H9 (cell line): Measurements from ENCODE around the gene COPB2. TPM values are rescaled to one million over a fixed set of nuclear protein-coding genes. Genes with fewer than 3 reads are reported as not detected.

Source experiments
- DNase-seq: peaks from one replicate; pipeline ENCODE4 v3.0.0-alpha.2; 2017
- H2AFZ ChIP-seq: one replicate; pipeline ENCODE4 v1.6.1; 2013; ENCODE audit warnings: mild to moderate bottlenecking, low read length, control low read depth, moderate library complexity
- H2AK5ac ChIP-seq: 2 replicates; pipeline ENCODE4 v1.6.1; 2013; ENCODE audit warnings: low read length, control low read depth, mixed read lengths; ENCODE audit not compliant: insufficient read length
- H2BK120ac ChIP-seq: one replicate; pipeline ENCODE4 v1.6.1; 2013; ENCODE audit warnings: low read depth, mild to moderate bottlenecking, low read length, control low read depth, inconsistent platforms; ENCODE audit not compliant: poor library complexity, severe bottlenecking
- H2BK12ac ChIP-seq: 2 replicates; pipeline ENCODE4 v1.6.1; 2013; ENCODE audit warnings: low read length, control low read depth, mixed read lengths, low read depth; ENCODE audit not compliant: insufficient read length
- H2BK15ac ChIP-seq: 2 replicates; pipeline ENCODE4 v1.6.1; 2013; ENCODE audit warnings: low read depth, low read length, control low read depth
- H2BK20ac ChIP-seq: one replicate; pipeline ENCODE4 v1.6.1; 2013; ENCODE audit warnings: low read depth, mild to moderate bottlenecking, low read length, control low read depth, inconsistent platforms; ENCODE audit not compliant: poor library complexity, severe bottlenecking
- H2BK5ac ChIP-seq: 2 replicates; pipeline ENCODE4 v1.6.1; 2013; ENCODE audit warnings: low read length, control low read depth, mixed read lengths; ENCODE audit not compliant: insufficient read length
- H3K14ac ChIP-seq: 2 replicates; pipeline ENCODE4 v1.6.1; 2013; ENCODE audit warnings: low read length, control low read depth; ENCODE audit not compliant: insufficient read depth
- H3K18ac ChIP-seq: 2 replicates; pipeline ENCODE4 v1.6.1; 2013; ENCODE audit warnings: low read depth, mild to moderate bottlenecking, mixed read lengths, low read length, control low read depth; ENCODE audit not compliant: insufficient read length
- H3K23ac ChIP-seq: 2 replicates; pipeline ENCODE4 v1.6.1; 2013; ENCODE audit warnings: low read length, control low read depth, mixed read lengths, low read depth; ENCODE audit not compliant: insufficient read length
- H3K23me2 ChIP-seq: 2 replicates; pipeline ENCODE4 v1.6.1; 2013; ENCODE audit warnings: low read depth, mild to moderate bottlenecking, mixed read lengths, low read length, control low read depth; ENCODE audit not compliant: insufficient read length, poor library complexity, severe bottlenecking
- H3K27ac ChIP-seq: 2 replicates; pipeline ENCODE4 v1.5.1; 2013; ENCODE audit warnings: low read length, control low read depth, mixed read lengths, low read depth; ENCODE audit not compliant: insufficient read length
- H3K27me3 ChIP-seq: 2 replicates; pipeline ENCODE4 v1.6.1; 2013; ENCODE audit warnings: low read length, control low read depth, inconsistent platforms; ENCODE audit not compliant: insufficient read depth
- H3K4ac ChIP-seq: 2 replicates; pipeline ENCODE4 v1.6.1; 2013; ENCODE audit warnings: low read depth, mild to moderate bottlenecking, control low read depth, inconsistent platforms, low read length, moderate library complexity
- H3K4me1 ChIP-seq: 2 replicates; pipeline ENCODE4 v1.6.1; 2013; ENCODE audit warnings: low read length, control low read depth, inconsistent platforms; ENCODE audit not compliant: insufficient read depth
- H3K4me2 ChIP-seq: 2 replicates; pipeline ENCODE4 v1.6.1; 2013; ENCODE audit warnings: low read length, control low read depth, mixed read lengths; ENCODE audit not compliant: insufficient read length, insufficient read depth
- H3K56ac ChIP-seq: 2 replicates; pipeline ENCODE4 v1.6.1; 2013; ENCODE audit warnings: low read depth, mild to moderate bottlenecking, mixed read lengths, low read length, control low read depth; ENCODE audit not compliant: insufficient read length
- H3K79me1 ChIP-seq: 2 replicates; pipeline ENCODE4 v1.6.1; 2013; ENCODE audit warnings: low read depth, mild to moderate bottlenecking, moderate library complexity, low read length, control low read depth, inconsistent platforms; ENCODE audit not compliant: insufficient read depth, poor library complexity, severe bottlenecking
- H3K79me2 ChIP-seq: 2 replicates; pipeline ENCODE4 v1.6.1; 2013; ENCODE audit warnings: low read length, control low read depth, inconsistent platforms; ENCODE audit not compliant: insufficient read depth
- H3K9ac ChIP-seq: 2 replicates; pipeline ENCODE4 v1.6.1; 2013; ENCODE audit warnings: low read length, control low read depth, mixed read lengths; ENCODE audit not compliant: insufficient read length; ENCODE audit errors: extremely low read depth
- H3K9me3 ChIP-seq: one replicate; pipeline ENCODE4 v1.6.1; 2013; ENCODE audit warnings: low read depth, low read length, inconsistent platforms; ENCODE audit not compliant: control insufficient read depth
- H3T11ph ChIP-seq: one replicate; pipeline ENCODE4 v1.6.1; 2013; ENCODE audit warnings: mild to moderate bottlenecking, low read length, control low read depth, inconsistent platforms
- H4K20me1 ChIP-seq: one replicate; pipeline ENCODE4 v1.6.1; 2013; ENCODE audit not compliant: control insufficient read depth, insufficient read length, insufficient read depth
- H4K5ac ChIP-seq: 2 replicates; pipeline ENCODE4 v1.6.1; 2013; ENCODE audit warnings: low read depth, mild to moderate bottlenecking, mixed read lengths, low read length, control low read depth; ENCODE audit not compliant: insufficient read length
- H4K8ac ChIP-seq: replicated peaks from 2 replicates; pipeline ENCODE4 v1.6.1; 2013; ENCODE audit warnings: low read length, control low read depth, mixed read lengths, low read depth; ENCODE audit not compliant: insufficient read length
- H4K91ac ChIP-seq: 2 replicates; pipeline ENCODE4 v1.6.1; 2013; ENCODE audit warnings: low read depth, mild to moderate bottlenecking, moderate library complexity, mixed read lengths, low read length, control low read depth; ENCODE audit not compliant: insufficient read length
- H3K27ac Mint-ChIP-seq, 3 experiments: 2 replicates in 2 of 3; 3 replicates in 1 of 3; pipeline ENCODE4 v1.8.0; 2020 to 2021; ENCODE audit warnings: mixed read lengths in 3 of 3, mild to moderate bottlenecking in 1 of 3, moderate library complexity in 1 of 3
- H3K27me3 Mint-ChIP-seq: 2 replicates; pipeline ENCODE4 v1.8.0; 2021; ENCODE audit warnings: low read depth, mild to moderate bottlenecking, moderate library complexity, mixed read lengths
- H3K36me3 Mint-ChIP-seq, 3 experiments: 2 replicates in 2 of 3; 3 replicates in 1 of 3; pipeline ENCODE4 v1.8.0; 2020 to 2021; ENCODE audit warnings: low read depth in 3 of 3, mixed read lengths in 3 of 3; ENCODE audit not compliant: insufficient read depth in 1 of 3
- H3K4me1 Mint-ChIP-seq, 2 experiments: 2 replicates each; pipeline ENCODE4 v1.8.0; 2020; ENCODE audit warnings: mixed read lengths in 2 of 2
- H3K4me3 Mint-ChIP-seq, 2 experiments: 2 replicates in 1 of 2; 3 replicates in 1 of 2; pipeline ENCODE4 v1.8.0; 2020 to 2021; ENCODE audit warnings: mild to moderate bottlenecking in 2 of 2, mixed read lengths in 2 of 2, moderate library complexity in 1 of 2
- H3K9me3 Mint-ChIP-seq, 2 experiments: 2 replicates in 1 of 2; 3 replicates in 1 of 2; pipeline ENCODE4 v1.8.0; 2020; ENCODE audit warnings: mild to moderate bottlenecking in 2 of 2, mixed read lengths in 2 of 2, moderate library complexity in 1 of 2
- CTCF ChIP-seq: fragments of 200-600 bp; sonication (generic); conservative IDR thresholded peaks from 3 replicates; pipeline ENCODE4 v1.8.0; 2021; ENCODE audit warnings: antibody characterized with exemption, mild to moderate bottlenecking
- WGBS: extraction: QIAGEN DNeasy Blood & Tissue Kit; methylation state at CpG from one replicate; pipeline ENCODE4 v1.1.7; 2013; ENCODE audit warnings: missing lambda C conversion rate, low lambda C conversion rate, mixed read lengths; ENCODE audit not compliant: insufficient read length; ENCODE audit errors: extremely low coverage; 5-methylcytosine and 5-hydroxymethylcytosine counted together
- total RNA-seq: library from RNA; stranded (reverse); gene quantifications from 2 replicates; pipeline ENCODE4 v1.2.1, GENCODE V29; 2021

COPB2 gene
- total RNA-seq, 1 experiment from 2014 or later: 121 TPM

- H3K27me3 ChIP-seq: no peaks in the 10 kb centered on the region; the same call in 1 of the 2 replicates
- no peaks in the 10 kb centered on the region for H3K79me1 ChIP-seq
- no CpG with 5 or more reads among the region's 2 CpGs for WGBS
- no peak overlapping the region for H3K56ac ChIP-seq
- H4K8ac ChIP-seq: no peak overlapping the region
- no peak overlapping the region for H3K4me3 Mint-ChIP-seq
- no peak overlapping the region for H4K91ac ChIP-seq
- H3K23ac ChIP-seq: no peak overlapping the region
- no peak overlapping the region for H3K9ac ChIP-seq
- H2BK12ac ChIP-seq: no peak overlapping the region
- no peaks in the 10 kb centered on the region for H3K79me2 ChIP-seq
- H3K27me3 Mint-ChIP-seq: peaks cover 77% of the 10 kb centered on the region
- no peaks in the 10 kb centered on the region for H3K9me3 ChIP-seq
- no peaks in the 10 kb centered on the region for H3K4me1 ChIP-seq
- no peak overlapping the region for H2BK15ac ChIP-seq
- H3T11ph ChIP-seq: no peak overlapping the region
- no peak overlapping the region for H3K27ac Mint-ChIP-seq
- no peaks in the 10 kb centered on the region; a peak in 1 of 5 replicates for H3K9me3 Mint-ChIP-seq
- no peak for TF ChIP-seq CTCF
- H2BK120ac ChIP-seq: no peak overlapping the region
- no peaks in the 10 kb centered on the region for H4K20me1 ChIP-seq
- no peak overlapping the region for H2BK20ac ChIP-seq
- H3K27ac ChIP-seq: no peak overlapping the region
- DNase-seq: peak; percentile 9
- H4K5ac ChIP-seq: no peak overlapping the region
- H3K18ac ChIP-seq: no peak overlapping the region
- no peaks in the 10 kb centered on the region for H3K23me2 ChIP-seq
- no peak overlapping the region for H3K4me2 ChIP-seq
- H2BK5ac ChIP-seq: no peak overlapping the region
- no peak overlapping the region for H2AFZ ChIP-seq
- H2AK5ac ChIP-seq: no peak overlapping the region
- H3K4ac ChIP-seq: no peak overlapping the region
- no peak overlapping the region for H3K14ac ChIP-seq
- peaks cover 4 to 7% of the 10 kb centered on the region in 2 experiments for H3K4me1 Mint-ChIP-seq
- no peaks in the 10 kb centered on the region for H3K36me3 Mint-ChIP-seq
Observed at GRCh38 chr3:139332092-139332491, 57.4 kb downstream of the COPB2 start.
